RCC 7860 (cell line): ENCODE measurements around the gene PLAC8.
"Not testable (repeated sequence)": the region's sequence is repeated elsewhere in the genome, so short reads cannot be mapped to it uniquely, and the experiment has no call there.

Source experiments
- DNase-seq: peaks from one replicate; pipeline ENCODE4 v3.0.0-alpha.2; 2015; ENCODE audit warnings: low spot score
- FAIRE-seq: peaks from 2 replicates; lab custom pipeline; 2012; peaks lifted over from hg19 to GRCh38; lab: Jason Lieb, UNC

The PLAC8 gene

DNA sequence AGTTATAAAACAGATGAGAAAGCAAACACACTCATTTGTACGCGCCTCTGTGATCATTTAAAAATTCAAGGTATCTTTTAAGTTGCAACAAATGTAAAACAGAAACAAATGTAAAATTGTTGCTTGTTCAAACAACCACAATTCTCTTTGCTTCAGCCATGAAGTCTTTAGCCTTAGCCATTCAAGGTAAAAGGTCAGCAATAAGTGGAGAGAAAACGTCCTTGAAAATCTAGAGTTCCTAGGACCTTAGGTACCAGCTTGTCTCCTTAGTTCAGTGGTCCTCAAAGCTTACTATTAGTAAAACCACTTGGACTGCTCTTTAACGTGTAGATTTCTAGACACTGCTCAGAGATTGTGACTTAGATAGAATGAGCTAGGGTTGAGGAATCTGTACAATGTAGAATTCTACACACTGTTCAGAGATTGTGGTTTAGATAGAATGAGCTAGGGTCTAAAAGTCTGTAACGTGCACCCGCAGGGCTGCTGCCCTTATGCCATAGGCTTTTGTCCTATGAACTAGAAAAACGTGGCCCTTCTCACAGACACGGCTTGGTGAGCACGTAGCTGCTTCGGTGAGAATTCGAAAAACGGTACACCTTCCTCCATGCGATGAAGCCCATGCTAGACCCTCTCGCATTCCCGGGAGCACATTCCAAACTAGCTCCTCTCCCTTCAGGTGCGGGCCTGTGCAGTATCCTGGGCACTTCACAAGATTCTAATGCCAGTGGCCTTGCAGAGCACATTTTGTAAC lies 1.7 kb downstream of the PLAC8 start:
- FAIRE-seq (peak; percentile 91), DNase-seq (peak; percentile 88)

DNA sequence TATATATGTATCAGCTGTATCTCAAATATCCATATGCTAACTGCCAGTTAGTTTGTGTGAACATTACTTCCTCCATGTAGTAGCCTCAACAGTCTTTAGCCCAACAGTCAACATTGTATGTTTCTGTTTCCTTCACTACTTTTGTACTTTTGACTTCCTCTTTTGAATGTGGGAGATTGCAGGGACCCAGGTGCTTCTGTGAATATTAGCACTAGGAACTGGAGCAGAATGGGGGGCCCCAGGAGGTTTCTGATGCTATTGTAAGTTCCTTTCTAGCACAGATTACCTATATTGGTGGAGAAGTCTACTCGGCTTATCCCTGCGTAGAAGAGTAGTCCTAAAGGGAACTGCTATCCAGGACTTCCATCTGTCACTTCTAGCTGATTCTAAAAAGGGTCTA lies 2.3 kb downstream of the PLAC8 start:
- no peak for DNase-seq
- no peak for FAIRE-seq

DNA sequence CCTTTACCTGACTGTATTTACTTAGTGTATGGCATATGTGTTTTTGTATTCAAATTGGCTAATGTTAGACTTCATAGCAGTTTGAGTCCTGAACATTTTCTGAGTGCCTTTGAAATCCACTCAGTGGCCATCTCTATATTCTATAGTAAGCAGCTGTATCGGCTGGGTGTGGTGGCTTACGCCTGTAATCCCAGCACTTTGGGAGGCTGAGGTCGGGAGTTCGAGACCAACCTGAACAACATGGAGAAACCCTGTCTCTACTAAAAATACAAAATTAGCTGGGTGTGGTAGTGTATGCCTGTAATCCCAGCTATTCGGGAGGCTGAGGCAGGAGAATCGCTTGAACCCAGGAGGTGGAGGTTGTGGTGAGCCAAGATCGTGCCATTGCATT lies 2.8 kb downstream of the PLAC8 start:
- DNase-seq, FAIRE-seq: not testable (repeated sequence)

DNA sequence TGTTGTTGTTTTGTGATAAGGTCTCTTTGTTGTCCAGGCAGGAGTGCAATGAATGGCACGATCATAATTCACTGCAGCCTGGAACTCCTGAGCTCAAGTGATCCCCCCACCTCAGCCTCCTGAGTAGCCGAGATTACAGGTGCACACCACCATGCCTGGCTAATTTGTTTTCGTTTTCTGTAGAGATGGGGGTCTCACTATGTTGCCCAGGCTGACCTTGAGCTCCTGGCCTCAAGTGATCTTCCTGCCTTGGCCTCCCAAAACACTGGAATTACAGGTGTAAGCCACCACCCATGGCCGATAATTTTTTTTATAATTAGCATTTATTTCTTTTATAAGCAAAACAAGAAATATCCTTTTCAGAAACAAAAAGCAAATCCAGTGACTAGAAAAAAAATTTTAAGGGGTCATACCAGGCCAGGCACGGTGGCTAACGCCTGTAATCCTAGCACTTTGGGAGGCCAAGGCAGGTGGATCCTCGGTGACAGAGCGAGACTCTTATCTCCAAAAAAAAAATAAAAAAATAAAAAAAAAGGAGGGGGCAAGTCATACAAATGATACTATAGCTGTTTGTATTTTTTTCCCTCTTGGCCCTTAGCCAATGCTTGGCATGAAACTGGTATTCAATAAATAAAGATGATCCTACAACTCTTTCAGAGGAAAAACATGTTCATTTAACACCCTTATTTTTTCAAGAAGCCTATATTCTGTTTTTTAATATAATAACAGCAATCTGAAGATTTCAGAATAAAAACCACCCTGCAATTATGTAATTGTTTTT lies 3.4 kb downstream of the PLAC8 start:
- FAIRE-seq (no peak), DNase-seq (no peak)

DNA sequence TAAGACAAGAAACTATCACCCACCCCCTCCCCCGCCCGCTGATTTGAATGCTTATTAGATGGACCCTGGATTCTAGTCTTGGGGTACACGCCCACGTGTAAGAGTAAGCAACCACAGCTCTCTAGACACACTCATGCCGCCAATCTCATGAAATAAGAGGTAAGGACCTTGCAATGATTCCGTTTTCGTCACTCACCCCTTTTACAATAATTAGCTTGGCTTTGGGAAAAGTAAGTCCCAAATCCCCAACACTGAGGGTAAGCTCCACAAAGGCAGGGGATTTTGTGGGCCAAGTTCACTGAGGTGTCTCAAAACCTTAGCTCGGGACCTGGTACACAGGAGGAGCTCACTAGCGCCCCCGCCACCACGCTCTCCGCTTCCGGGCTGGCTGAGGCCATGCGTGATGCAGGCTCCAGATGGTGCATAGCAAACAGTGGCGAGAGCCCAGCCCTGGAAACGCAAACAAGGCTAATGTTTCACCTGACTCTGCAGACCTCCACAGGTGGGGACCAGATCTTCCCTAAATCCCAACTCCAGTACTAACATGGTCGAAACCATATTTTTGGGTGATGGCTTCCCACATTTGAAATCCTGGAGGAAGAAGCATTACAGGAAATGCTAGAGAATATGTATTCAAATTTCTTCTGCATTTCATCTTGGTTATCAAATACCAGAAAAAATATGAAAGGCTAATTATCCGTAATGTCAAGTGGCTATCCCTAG lies 4.1 kb downstream of the PLAC8 start:
- peak; percentile 48 for DNase-seq
- no peak for FAIRE-seq

DNA sequence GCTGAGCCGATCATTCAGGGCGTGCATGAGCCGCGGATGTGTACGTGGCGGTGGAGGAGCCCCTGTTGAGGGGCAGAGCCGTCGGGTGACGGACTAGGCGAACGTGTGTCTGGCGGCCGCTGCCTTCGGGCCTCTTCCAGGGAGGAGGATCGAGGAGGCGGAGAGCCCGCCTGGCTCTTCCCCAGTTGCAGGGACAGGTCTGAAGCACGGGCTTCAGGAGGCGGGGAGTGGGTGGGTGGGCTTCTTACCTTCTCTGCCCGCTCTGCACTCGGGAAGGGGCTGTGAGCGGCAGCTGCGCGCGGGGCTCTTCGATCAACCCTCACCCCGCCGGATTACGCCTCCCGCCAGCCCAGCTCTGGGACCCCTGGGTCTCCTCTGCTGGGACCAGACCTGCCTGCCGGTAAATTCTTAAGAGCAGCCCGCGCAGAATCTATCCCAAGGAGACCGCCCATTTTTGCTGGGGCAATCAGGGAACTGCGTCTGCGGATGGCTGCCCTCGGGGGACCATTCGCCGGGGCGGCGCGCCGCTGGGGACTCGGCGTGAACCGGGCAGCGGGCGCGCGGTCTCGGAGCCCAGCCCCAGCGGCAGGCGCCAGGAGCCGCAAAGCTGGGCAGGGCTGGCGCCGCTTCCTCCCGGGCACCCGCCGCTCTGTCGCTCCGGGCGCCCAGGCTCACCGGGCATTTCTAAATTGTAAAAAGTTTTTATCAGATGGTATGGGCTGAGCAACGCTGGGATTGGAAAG lies 4.9 kb downstream of the PLAC8 start:
- no peak for DNase-seq
- no peak for FAIRE-seq

DNA sequence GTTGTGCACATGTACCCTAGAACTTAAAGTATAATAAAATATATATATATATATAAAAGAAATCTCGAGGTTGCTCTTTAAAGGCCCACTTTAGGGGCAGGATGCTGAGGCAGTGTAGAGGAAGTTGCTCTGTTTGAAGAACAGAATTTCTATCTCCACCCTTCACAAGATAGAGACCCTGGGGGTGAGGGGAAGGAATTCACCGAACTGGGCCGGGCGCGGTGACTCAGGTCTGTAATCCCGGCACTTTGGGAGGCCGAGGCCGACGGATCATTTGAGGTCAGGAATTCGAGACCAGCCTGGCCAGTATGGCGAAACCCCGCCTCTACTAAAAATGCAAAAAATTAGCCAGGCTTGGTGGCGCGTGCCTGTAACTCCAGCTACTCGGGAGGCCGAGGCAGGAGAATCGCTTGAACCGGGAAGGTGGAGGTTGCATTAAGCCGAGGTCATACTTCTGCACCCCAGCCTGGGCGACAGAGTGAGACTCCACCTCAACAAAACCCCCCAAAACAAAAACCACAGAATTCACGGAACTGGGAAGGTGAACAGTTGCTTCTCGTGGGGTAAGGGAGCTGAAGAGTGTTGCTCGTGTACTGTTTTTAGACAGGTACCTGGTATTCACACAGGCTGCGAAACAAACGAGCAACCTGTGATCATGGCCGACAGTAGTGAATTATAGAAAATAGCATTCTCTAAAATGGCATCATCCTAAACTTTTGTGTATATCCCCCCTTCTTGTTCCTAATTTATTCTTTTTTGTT lies 6.2 kb downstream of the PLAC8 start:
- FAIRE-seq (no peak), DNase-seq (no peak)

DNA sequence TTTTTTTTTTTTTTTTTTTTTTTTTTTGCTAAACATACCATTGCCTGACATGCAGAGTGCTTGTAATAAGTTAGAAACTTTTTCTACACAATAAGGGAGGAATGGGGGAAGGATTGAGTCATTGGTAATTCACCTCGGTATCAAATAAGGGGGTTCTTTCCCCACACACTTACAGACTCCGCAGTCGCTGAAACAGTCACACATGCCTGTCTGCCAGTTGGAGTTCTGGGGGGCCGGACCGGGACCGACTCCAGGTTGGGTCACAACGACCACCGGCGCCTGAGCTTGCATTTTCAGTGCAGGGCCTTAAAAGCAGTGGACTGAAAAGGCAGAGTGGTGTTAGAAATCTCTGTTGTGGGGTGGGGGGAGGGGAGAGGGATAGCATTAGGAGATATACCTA lies 6.9 kb downstream of the PLAC8 start:
- no peak for DNase-seq
- no peak for FAIRE-seq

DNA sequence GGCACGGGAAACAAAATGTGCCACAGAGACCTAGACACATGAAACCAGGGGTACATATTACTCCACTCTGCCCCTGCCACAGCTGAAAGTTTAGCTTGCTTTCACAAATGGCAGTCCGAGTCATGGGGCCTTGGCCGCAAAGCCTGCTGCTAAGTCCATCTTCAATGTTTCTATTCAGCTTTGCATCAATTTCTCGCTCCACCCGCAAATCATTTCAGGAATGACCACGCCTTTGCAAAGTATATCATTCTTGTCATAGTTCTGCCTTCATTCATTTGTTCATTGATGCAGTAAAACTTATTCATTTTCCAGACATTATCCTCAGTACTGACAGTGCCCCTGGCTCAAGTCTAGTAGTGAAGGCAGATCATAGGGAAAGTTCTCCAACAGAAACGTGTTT lies 9.5 kb downstream of the PLAC8 start:
- FAIRE-seq: no peak

DNA sequence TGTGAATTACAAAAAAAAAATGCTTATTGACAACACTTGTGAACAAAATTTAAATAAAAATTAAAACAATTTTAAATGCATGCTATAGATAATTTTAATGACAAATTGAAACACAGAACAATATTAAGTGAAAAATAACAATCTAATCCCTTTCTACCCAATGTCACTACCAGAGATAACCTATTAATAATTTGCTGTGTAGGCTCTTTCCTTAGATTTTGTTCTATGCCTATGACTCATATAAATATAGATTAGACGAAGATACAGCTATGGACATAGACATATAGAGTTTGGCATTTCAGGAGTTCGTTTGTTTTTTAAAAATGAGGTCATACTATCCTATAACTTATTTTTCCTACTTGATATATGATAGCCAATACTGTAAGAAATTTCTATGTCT lies 18.1 kb downstream of the PLAC8 start:
- no peak for FAIRE-seq
- DNase-seq: no peak

More for the DNA sequence above, 9.5 kb downstream of the PLAC8 start:
- no peak for DNase-seq

DNA sequence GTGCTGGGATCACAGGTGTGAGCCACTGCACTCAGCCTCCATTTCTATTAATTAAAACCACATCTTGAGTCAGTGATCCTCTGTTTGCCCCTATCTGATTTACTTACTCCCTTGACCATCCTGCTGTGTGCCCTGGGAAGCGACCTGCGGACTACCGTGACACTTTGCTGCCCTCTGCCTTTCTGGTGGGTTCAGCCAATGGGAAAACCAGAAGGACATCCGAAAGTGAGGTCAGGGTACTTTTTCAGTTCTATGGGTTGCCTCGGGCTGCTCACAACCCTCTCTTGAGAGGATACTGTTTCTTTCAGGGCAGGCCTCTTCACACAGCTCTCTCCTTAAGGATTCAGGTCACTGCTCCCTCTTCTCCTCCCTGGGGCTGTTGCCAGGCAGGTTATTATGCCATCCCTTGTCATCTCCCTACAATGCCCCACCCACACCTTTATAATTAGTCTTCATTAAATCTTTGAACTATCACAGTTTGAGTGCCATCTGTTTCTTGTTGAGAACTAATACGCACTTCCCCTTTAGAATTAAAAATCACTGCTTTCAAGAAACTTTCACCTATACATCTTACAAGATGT lies 21.4 kb downstream of the PLAC8 start:
- DNase-seq (no peak), FAIRE-seq (no peak)

DNA sequence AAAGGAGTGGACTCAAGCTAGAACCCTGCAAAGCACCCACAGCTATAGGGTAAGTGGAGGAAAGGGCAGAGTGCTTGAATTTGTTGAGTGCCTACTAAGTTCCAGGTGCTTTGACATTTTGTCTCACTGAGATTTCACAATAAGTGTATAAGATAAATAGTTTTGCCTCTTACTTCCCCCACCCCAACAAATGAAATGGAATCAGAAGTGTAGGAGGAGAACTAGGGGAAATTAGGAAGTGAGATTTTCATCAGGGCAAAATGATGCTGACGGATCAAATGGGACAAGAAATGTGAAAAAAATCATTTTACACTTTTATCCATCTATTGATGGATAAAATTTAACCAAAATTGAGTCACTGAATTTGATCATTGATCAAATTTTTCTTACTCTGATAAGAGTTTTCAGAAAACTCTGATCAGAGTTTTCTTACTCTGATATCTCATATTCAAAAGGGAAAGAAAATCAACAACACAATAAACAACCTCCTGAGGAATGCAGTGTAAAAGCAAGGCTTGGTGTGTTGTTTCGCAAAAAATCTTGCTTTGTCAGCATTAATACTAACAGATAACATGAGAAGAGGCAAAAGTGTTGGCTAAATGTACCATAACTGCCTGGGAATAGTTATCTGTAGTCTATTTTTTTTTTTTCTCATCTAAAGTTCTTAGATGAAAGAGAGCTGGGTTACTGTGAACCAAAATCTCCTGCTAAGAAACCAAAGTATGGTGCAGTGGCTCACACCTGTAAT lies 24.9 kb downstream of the PLAC8 start:
- DNase-seq: no peak
- FAIRE-seq: no peak

DNA sequence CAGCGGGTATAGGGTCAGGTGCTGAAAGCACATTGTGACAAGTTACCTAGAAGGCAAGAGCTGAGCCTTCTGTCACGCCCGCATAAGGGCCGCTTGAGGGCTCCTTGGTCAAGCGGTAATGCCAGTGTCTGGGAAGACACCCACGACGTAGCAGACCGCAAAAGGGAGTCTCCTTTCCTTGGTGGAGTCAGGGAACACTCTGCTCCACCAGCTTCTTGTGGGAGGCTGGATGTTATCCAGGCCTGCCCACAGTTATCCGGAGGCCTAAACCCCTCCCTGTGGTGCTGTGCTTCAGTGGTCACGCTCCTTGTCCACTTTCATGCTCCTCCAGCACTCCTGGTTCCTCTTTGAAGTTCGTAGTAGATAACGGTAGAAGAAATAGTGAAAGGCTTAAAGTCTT lies 29.6 kb downstream of the PLAC8 start:
- peak; percentile 81 for DNase-seq
- FAIRE-seq: peak; percentile 93

DNA sequence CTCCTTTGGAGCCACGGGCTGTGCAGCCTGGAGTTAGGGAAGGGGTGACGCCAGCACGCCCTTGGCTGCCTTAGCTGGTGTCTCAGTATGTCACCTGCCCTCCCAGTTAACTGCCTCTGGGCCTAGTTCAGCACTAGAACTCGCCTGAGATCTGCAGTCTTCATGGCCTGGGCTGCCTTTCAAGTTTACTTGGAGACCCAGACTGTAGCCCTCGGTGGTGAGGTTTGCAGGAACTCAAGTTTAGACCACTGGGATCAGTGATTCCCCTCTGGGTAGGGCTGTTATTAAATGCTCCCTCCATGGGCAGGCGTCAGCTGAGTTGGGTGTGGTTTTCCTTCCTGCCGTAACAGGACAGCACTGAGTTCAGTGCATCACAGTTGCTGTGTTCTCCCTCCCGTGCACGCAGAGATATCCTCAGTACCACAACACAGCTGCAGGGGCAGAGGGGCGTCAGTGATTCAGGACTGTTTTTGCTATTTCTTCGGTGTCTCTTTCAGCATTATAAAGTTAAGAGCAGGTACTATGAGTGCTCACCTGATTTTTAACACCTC lies 30.5 kb downstream of the PLAC8 start:
- DNase-seq (no peak), FAIRE-seq (no peak)

DNA sequence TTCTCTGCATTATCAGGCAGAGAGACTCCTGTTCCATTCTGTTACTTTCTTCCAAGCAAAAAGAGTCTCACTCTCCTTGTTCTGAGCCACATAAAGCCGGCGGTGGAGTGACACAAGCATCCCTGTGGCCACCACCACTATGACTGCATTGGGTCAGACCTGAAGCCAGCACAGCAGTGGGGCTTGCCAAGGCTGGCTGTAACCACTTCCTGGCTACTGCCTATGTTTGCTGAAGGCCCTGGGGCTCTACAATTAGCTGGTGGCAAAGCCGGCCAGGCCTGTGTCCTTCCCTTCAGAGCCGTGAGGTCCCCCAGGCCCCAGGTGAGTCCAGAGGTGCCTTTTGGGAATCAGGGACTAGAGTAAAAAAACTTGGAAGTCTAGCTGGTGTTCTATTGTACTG lies 31.8 kb downstream of the PLAC8 start:
- peak; percentile 72 for FAIRE-seq
- peak; percentile 71 for DNase-seq

DNA sequence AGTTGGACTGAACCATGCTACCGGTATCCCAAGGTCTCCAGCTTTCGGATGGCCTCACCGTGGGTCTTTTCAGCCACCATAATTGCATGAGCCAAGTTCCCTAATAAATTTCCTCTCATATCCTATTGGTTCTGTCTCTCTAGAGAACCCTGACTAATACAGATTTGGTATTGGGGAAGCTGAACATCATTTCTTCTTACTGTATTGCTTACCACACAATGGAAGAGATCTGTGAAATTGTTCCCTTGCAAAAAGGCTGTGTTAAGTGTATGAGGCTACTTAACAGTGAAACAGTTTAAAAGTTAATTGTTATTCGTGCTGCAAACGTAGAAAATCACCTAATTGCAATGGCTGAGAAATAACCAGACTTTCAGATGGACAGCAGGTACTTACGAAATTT lies 34.0 kb downstream of the PLAC8 start:
- FAIRE-seq (no peak), DNase-seq (no peak)

DNA sequence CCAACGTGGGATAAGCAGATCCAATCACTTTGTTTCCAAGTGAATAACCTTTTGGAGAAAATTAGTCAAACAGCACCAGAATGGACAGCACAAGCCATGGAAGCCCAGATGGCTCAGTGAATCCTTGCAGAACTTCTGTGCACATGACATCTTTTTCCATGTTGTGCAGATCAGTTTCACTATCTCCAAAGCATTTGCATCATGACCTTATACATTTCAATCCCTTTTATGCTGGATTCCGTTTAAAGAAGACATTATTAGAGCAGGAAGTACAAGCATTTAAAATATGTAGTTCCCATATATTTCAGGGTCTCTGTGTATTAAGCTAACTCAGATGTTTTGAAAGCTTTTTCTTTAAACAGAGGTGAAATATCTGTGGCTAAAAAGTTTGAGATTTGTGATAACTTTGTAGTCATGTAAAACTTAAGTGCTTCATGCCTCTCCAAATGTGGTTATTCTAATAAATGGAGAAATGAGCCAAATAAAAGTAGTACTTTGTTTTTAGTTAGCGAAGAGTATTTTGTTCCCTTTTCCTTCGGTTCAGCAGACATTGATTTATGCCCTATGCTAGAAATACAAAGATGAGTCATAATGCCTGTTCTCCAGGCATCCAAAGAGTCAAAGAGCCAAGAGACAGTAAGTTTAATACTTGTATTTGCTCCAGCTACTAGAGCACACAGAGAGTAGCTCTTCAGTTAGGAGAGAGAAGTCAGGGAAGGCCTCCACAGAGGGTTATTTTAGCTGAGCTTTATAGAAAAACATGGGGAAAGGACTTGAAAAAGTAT lies 39.0 kb downstream of the PLAC8 start:
- FAIRE-seq (peak; percentile 17), DNase-seq (no peak)

DNA sequence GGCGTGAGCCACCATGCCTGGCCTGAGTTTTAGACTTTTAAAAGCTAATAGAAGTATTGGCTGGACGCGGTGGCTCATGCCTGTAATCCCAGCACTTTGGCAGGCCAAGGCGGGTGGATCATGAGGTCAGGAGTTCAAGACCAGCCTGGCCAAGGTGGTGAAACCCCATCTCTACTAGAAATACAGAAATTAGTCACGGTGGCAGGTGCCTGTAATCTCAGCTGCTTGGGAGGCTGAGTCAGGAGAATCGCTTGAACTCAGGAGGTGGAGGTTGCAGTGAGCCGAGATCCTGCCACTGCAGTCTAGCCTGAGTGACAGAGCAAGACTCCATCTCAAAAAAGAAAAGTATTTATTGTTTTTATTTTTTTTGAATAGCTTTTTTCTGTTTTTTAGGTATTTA lies 39.7 kb downstream of the PLAC8 start:
- DNase-seq, FAIRE-seq: not testable (repeated sequence)
